Measurements from ENCODE around the gene NBPF3. TPM values are rescaled to one million over a fixed set of nuclear protein-coding genes. Genes with fewer than 3 reads are reported as not detected.

The NBPF3 gene
- total and polyA plus RNA-seq, 2 donors (not counting 3 experiments of a cell fraction or from before 2014, with no cell fraction given) = 3.3 to 6.5 TPM

GRCh38 chr1:21492356-21492625, 52.4 kb downstream of the NBPF3 start:
- ChIA-PET POLR2A (no interaction called here), CTCF (no interaction called here)
- dilution Hi-C loops (cut with MboI; ENCODE audit: extremely low pct_ligation_motif_present, low sequenced_read_pairs) (no loop called here), intact Hi-C loops (cut with micrococcal nuclease) (no loop called here)
- H3K4me2 ChIP-seq (ENCODE audit: insufficient read depth, low read length) = no peak overlapping the region
- no TSS peak for BruUV-seq (replicated peaks)
- no peaks in the 10 kb centered on the region for H3K9me3 ChIP-seq (replicated peaks; ENCODE audit: control insufficient read depth, insufficient read depth, low read length)
- H3K4me1 ChIP-seq (ENCODE audit: control insufficient read depth, extremely low read depth, insufficient read depth, low read length) = no peaks in the 10 kb centered on the region
- no peak for DNase-seq (ENCODE audit: low read depth, low spot score)
- no peaks in the 10 kb centered on the region for H4K20me1 ChIP-seq (replicated peaks; ENCODE audit: control insufficient read depth, extremely low read depth, insufficient read depth, low read length)
- H3K79me2 ChIP-seq (ENCODE audit: control insufficient read depth, insufficient read depth, low read length) = no peaks in the 10 kb centered on the region
- H3K4me3 ChIP-seq (replicated peaks in 1 of 3; ENCODE audit: insufficient read depth in 1 of 3, low read depth in 1 of 3, low read length in 3 of 3) = no peak overlapping the region
- H3K9ac ChIP-seq (replicated peaks; ENCODE audit: extremely low read depth, insufficient read depth, low read length) = no peak overlapping the region
- TF ChIP-seq MAX (IDR thresholded peaks at IDR 0.05; ENCODE audit: insufficient read depth, insufficient read length) = no peak
- no peaks in the 10 kb centered on the region for H3K9me1 ChIP-seq (replicated peaks; ENCODE audit: control insufficient read depth, extremely low read depth, insufficient read depth, low read length)
- peaks cover 5 to 13% of the 10 kb centered on the region in 2 experiments for H3K27me3 ChIP-seq (ENCODE audit: control insufficient read depth in 2 of 2, insufficient read depth in 2 of 2, low read length in 2 of 2)
- no peak overlapping the region for H2AFZ ChIP-seq (ENCODE audit: low read depth, low read length)
- no peak overlapping the region for H3K27ac ChIP-seq (ENCODE audit: insufficient read depth, low read depth, low read length)
- H3K36me3 ChIP-seq (ENCODE audit: control insufficient read depth in 2 of 2, extremely low read depth in 1 of 2, insufficient read depth in 2 of 2, low read length in 2 of 2) = no peaks in the 10 kb centered on the region
- no peak for FAIRE-seq

GRCh38 chr1:21494196-21494595, 54.3 kb downstream of the NBPF3 start:
- ChIA-PET CTCF (no interaction called here), POLR2A (no interaction called here)
- Histone ChIP-seq H3K9ac (replicated peaks; ENCODE audit: extremely low read depth, insufficient read depth, low read length) (no peak overlapping the region), H3K9me3 (replicated peaks; ENCODE audit: control insufficient read depth, insufficient read depth, low read length) (no peaks in the 10 kb centered on the region), H3K4me1 (ENCODE audit: control insufficient read depth, extremely low read depth, insufficient read depth, low read length) (no peaks in the 10 kb centered on the region), H3K36me3 (ENCODE audit: control insufficient read depth in 2 of 2, extremely low read depth in 1 of 2, insufficient read depth in 2 of 2, low read length in 2 of 2) (no peaks in the 10 kb centered on the region), H3K9me1 (replicated peaks; ENCODE audit: control insufficient read depth, extremely low read depth, insufficient read depth, low read length) (no peaks in the 10 kb centered on the region), H3K27me3 (ENCODE audit: control insufficient read depth in 2 of 2, insufficient read depth in 2 of 2, low read length in 2 of 2) (peaks cover 5 to 15% of the 10 kb centered on the region in 2 experiments), H4K20me1 (replicated peaks; ENCODE audit: control insufficient read depth, extremely low read depth, insufficient read depth, low read length) (no peaks in the 10 kb centered on the region), H3K79me2 (ENCODE audit: control insufficient read depth, insufficient read depth, low read length) (no peaks in the 10 kb centered on the region), H3K27ac (ENCODE audit: insufficient read depth, low read depth, low read length) (no peak overlapping the region), H3K4me2 (ENCODE audit: insufficient read depth, low read length) (no peak overlapping the region), H2AFZ (ENCODE audit: low read depth, low read length) (no peak overlapping the region), H3K4me3 (replicated peaks in 1 of 3; ENCODE audit: insufficient read depth in 1 of 3, low read depth in 1 of 3, low read length in 3 of 3) (no peak overlapping the region)
- FAIRE-seq (no peak), DNase-seq (ENCODE audit: low read depth, low spot score) (no peak)
- no TSS peak for BruUV-seq (replicated peaks)
- no peak for TF ChIP-seq EZH2 (IDR thresholded peaks at IDR 0.05; ENCODE audit: borderline replicate concordance, low read depth, low read length, severe bottlenecking)
- no peak for TF ChIP-seq JUN (IDR thresholded peaks at IDR 0.05; ENCODE audit: borderline replicate concordance, insufficient read depth, insufficient read length, low read depth)
- TF ChIP-seq MAX (IDR thresholded peaks at IDR 0.05; ENCODE audit: insufficient read depth, insufficient read length) = no peak
- dilution Hi-C loops (cut with MboI; ENCODE audit: extremely low pct_ligation_motif_present, low sequenced_read_pairs) (no loop called here), intact Hi-C loops (cut with micrococcal nuclease) (no loop called here)
